HG03439 (cell line): ENCODE measurements around the gene PHF21B.
"Not testable (repeated sequence)": the region's sequence is repeated elsewhere in the genome, so short reads cannot be mapped to it uniquely, and the experiment has no call there.

Experiments used
- ATAC-seq: cut with Tn5 transposase; IDR thresholded peaks from one replicate; pipeline ENCODE4 v1.9.1; 2021; ENCODE audit warnings: mild to moderate bottlenecking, moderate library complexity; ENCODE audit not compliant: unreplicated experiment

PHF21B gene

DNA sequence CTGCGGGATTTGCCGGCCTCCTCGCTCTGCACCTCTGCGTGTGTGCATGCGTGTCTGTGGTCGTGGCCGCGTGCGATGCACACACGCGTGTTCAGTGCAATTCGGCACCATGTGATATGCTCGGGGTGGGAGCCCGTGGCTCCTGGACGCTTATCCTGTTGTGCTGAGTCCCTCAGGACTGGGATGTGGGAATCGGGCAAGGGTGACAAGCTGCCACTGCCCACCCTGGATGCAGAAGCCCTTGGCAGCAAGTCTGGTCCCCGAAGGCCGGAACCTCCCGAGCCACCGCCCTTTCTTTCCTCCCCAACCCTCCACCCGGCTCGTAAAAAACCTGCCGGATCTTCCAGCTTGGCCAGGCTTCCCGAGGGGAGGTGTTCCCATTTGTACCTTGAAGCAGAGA is 128.2 kb downstream of the PHF21B start:
- no peak for ATAC-seq

DNA sequence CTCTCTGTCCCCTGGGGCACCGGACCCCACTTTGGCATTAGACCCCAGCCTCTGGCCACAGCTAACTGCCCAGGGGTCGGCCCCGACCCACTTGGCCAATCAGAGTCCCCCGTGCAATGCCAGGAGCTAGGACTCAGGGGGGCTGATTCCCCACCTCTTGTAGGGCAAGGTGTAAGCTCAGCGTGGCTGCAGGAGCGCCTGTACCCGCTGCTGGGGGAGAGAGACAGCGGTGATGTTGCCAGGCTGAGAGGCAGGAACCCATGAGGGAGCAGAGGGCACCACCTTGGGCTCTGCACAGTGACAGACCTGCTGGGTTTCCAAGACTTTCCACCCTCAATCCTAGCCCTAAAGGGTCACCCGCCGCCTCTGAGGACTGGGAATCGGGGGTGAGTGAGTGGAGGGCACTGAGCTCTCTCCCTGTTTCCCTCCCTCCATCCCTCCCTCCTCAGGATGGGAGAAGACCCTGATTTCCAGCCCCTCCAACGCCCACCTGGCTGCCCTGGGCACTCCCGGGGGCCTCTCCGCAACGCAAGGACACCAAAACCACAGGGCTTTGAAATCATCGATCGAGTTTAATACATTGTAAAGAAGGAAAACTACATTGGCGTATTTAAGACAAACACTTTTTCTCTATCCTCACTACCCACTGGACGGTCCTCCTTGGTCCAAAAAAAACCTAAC is 129.1 kb downstream of the PHF21B start:
- no peak for ATAC-seq

GRCh38 chr22:44879301-44879680 is 130.5 kb downstream of the PHF21B start:
- no peak for ATAC-seq

GRCh38 chr22:44878483-44879300 is 131.1 kb downstream of the PHF21B start:
- ATAC-seq = no peak

- ATAC-seq = no peak
Observed at GRCh38 chr22:44876921-44877320, 132.9 kb downstream of the PHF21B start.

DNA sequence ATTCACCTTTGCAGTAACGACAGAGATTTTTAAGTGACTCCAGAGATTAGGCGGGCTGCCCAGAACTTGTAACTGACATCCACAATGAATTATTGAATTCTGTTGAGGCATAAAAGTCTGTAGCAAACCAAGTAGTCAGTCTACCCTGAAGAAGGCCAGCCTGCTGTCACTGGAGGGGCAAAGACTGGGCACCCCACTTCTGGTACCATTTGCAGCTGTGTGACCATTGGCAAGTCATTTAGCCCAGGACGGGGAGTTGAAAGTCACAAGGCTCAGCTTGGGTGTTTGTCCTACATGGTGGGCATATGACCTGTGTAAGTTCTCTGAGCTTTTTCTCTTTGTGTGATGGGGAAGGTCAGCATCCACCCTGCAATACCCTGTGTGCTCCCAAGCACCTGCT is 138.0 kb downstream of the PHF21B start:
- no peak for ATAC-seq

GRCh38 chr22:44870021-44870420 is 139.8 kb downstream of the PHF21B start:
- ATAC-seq = no peak

DNA sequence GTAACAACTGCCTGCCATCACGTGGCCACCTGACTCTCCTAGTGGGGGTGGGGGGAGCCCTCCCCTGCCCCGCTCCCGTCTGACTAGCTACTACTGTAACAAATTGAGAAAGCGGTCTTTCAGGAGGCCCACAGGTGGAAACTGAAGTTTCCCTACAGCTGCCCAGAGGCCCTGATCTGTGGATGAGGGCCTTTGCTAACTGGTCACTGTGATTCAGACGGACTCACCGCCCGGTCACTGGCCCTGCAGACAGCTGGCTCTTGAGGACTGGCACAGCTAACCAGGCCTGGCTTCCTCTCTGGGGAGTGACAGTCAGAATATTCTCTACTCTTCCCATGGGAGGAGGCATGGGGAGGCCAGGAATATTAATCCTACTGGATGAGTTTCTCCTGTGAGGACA is 140.6 kb downstream of the PHF21B start:
- no peak for ATAC-seq

DNA sequence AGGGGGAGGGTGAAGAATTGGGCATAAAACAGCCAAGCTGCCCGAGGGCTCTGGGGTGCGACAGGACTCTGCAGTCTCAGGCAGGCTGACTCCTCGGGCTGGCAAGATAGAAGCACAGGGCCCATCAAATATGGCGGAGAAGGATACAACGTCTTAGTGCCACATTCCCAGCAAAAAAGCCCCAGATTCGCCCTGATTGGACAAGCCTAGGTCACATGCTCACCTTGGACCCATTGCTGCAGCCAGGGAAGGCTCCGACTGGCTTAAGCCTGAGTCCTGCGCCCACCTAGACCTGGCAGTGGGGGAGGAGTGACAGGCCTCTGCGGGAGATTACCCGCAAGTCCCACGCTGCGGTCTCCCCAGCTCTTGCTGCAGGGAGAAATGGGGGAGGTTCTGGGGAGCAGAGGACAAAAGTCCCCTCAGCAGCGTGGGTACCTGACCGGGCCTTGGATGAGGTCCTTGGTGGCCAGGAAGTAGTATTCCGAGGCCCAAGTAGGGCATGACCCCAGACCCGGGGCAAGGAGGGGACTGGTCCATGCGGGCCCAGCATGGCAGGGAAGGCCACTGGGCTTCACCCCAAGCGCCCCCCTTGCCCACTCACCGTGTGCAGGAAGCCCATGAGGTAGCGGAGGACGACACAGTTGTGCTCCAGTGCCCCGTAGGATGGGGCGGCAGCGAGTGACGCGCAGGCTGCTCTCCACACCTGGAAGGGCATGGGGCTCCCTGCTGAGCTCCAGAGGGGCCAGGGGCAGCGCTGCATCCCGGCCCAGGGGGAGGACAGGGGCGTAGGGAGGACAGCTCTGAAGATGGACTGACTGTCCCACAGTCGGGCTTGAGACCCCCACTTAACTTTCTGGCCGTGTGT is 144.4 kb downstream of the PHF21B start:
- no peak for ATAC-seq

DNA sequence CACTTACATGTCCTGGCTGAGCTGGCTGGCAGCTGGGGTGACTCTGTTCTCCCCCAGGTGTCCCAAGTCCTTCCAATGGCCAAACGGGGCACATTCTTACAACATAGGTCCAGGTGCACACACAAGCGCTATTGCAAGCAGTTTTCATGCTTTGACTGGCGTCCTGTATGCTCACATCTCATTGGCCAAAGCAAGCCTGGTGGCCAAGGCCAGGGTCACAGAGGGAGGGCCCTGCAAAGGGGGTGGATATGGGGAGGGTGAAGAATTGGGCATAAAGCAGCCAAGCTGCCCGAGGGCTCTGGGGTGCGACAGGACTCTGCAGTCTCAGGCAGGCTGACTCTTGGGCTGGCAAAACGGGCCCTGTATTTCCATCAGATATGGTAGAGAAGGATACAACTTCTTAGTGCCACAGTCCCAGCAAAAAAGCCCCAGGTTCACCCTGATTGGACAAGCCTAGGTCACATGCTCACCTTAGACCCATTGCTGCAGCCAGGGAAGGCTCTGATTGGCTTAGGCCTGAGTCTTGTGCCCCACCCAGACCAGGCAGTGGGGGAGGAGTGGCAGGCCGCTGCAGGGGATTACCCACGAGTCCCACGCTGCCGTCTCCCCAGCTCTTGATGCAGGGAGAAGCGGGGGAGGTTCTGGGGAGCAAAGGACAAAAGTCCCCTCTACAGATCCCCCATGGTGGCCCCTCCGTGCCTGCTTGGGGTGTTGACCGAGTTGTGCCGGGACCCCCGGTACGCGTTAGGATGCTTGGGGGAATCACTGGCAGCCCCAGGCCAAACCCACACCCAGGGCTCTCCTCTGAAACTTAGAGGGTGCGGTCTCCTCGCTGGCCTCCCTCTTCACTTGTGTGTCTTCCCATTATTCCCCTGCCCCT is 146.6 kb downstream of the PHF21B start:
- ATAC-seq = no peak

DNA sequence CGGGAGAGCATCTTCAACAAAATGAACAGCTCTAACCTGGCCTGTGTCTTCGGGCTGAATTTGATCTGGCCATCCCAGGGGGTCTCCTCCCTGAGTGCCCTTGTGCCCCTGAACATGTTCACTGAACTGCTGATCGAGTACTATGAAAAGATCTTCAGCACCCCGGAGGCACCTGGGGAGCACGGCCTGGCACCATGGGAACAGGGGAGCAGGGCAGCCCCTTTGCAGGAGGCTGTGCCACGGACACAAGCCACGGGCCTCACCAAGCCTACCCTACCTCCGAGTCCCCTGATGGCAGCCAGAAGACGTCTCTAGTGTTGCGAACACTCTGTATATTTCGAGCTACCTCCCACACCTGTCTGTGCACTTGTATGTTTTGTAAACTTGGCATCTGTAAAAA is 147.5 kb downstream of the PHF21B start:
- no peak for ATAC-seq

- no peak for ATAC-seq
Observed at GRCh38 chr22:44861245-44861644, 148.6 kb downstream of the PHF21B start.

DNA sequence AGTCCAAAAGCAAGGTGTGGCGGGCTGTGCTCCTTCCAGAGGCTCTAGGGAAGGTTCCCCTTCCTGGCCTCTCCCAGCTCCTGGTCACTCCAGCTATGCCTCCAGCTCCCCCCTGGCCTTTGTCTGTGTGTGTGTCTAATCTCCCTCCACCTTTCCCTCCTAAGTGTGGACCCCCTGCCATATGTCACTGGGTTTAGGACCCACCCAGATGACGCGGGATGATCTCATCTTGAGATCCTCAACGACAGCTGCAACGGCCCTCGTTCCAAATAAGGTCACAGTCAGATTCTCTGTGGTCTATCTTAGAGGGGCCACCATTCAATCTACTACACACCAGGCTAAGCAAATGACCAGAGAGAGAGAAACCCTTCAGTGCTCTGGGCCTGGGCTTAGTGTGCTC is 149.5 kb downstream of the PHF21B start:
- no peak for ATAC-seq

GRCh38 chr22:44859641-44860040 is 150.2 kb downstream of the PHF21B start:
- ATAC-seq = no peak

DNA sequence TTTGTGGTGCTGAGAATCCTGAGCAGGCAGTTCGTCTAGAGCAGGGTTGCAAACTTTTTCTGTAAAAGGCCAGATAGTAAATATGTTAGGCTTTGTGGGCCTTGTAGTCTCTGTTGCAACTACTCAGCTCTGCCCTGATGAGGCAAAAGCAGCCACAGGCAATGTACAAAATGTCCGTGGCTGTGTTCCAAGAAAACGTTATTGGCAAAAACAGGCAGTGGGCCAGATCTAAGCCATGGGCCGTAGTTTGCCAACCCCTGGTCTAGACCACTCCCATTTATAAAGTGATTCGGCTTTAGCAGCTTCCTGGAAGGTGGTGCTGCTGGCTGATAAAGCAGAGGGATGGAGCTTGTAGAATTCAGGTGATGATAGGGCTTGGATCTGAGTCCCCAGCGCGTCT is 151.0 kb downstream of the PHF21B start:
- ATAC-seq = not testable (repeated sequence)

DNA sequence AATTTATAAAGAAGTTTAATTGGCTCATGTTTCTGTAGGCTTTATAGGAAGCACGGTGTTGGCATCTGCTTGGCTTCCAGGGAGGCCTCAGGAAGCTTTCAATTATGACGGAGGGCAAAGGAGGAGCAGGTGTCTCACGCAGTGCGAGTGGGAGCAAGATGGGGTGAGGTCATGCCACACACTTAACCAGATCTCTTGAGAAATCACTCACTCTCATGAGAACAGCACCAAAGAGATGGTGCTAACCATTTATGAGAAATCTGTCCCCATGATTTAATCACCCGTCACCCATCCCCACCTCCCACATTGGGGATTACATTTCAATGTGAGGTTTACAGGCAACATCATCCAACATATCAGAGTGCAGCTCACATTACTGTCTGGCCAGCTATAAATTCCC is 153.9 kb downstream of the PHF21B start:
- no peak for ATAC-seq

GRCh38 chr22:44854641-44855040 is 155.2 kb downstream of the PHF21B start:
- not testable (repeated sequence) for ATAC-seq

DNA sequence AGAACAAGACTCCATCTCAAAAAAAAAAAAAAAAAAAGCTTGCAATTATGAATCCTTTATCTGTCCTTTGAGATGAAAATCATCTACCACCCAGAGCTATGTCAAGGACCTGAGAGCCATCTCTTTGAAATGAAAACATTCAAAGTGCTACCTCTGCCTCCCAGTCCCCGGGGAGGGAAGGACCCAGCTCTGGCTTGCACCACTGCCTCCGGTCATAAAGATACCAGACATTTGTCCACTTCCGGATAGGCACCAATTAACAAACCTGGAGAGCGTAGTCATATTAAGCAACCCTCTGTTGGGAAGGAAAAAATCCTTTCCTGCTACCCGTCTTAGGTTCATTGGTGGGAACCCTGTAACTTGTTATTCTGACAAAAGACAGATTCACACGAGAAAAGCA is 158.9 kb downstream of the PHF21B start:
- ATAC-seq = no peak

DNA sequence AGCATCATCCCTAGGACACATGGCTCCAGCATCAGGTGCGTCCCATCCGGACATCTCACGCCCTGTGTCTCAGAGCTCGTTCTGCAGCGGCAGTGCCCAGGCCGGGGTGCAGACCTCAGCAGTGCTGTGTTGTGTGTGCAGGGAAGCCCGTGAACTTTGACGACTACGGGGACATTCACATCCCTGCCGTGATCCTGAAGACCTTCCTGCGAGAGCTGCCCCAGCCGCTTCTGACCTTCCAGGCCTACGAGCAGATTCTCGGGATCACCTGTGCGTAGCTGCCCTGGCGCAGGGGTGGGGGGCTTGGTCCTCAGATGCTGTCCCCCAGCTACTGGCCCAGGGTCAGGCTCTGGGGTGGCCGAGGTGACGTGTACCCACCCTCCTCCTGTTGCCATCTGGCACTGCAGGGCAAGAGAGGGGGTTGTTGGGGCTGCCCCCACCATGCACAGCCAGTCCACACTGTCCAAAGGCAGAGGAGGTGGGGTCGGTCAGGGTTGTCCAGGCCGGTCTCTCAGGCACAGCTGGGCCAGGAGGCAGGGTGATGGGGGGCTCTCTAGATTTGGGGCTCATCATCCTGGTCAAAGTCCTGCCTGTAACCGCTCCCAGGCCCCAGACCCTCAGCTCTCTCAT is 160.9 kb downstream of the PHF21B start:
- ATAC-seq = no peak

DNA sequence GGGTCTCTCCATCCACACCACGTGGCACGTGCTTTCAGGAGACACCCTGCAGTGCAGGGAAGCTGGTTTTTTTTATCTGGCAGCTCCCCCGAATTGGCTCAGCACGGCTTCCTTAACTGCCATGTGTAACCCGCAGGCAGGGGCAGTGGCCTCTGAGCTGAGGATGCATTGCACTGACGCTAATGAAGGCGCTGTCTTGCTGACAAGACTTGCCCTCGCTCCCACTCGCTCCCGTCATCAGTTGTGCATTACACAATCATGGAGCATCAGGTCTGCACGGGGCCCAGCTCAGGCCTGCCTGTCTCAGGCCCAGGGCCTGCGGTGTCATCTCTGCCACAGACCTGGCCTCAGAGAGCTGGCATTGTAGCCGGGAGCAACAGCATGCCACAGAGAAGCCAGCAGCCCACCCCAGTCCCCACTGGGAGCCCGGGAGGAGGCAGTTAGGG is 161.5 kb downstream of the PHF21B start:
- ATAC-seq = no peak
